ENCODE measurements around the gene ALDH1L1.

GRCh38 chr3:126191246-126191645 lies 10.9 kb upstream of the ALDH1L1 start:
- TF ChIP-seq, protein P1, sequence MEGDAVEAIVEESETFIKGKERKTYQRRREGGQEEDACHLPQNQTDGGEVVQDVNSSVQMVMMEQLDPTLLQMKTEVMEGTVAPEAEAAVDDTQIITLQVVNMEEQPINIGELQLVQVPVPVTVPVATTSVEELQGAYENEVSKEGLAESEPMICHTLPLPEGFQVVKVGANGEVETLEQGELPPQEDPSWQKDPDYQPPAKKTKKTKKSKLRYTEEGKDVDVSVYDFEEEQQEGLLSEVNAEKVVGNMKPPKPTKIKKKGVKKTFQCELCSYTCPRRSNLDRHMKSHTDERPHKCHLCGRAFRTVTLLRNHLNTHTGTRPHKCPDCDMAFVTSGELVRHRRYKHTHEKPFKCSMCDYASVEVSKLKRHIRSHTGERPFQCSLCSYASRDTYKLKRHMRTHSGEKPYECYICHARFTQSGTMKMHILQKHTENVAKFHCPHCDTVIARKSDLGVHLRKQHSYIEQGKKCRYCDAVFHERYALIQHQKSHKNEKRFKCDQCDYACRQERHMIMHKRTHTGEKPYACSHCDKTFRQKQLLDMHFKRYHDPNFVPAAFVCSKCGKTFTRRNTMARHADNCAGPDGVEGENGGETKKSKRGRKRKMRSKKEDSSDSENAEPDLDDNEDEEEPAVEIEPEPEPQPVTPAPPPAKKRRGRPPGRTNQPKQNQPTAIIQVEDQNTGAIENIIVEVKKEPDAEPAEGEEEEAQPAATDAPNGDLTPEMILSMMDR (conservative IDR thresholded peaks at IDR 0.05; ENCODE audit: low read depth, low read length): no peak
- TF ChIP-seq EZH2 (IDR thresholded peaks at IDR 0.05; ENCODE audit: low read length, unreplicated experiment) (no peak), EZH2phosphoT487 (IDR thresholded peaks at IDR 0.05; ENCODE audit: borderline replicate concordance, low read length) (no peak)

Data from PC-3 (cell line).